SK-N-MC (cell line): ENCODE data around the gene GGT1.

Source experiments
- DNase-seq: peaks from one replicate; pipeline ENCODE4 v3.0.0-alpha.2; 2011; ENCODE audit warnings: low read depth, low spot score
- H3K27ac ChIP-seq: fragments of 200-600 bp; sonication (generic); 2 replicates; pipeline ENCODE4 v1.5.1; 2016; ENCODE audit warnings: mixed run types
- H3K36me3 ChIP-seq: fragments of 200-600 bp; sonication (generic); 2 replicates; pipeline ENCODE4 v1.6.1; 2017; ENCODE audit warnings: antibody characterized with exemption, low read length, mixed read lengths; ENCODE audit not compliant: insufficient read depth
- H3K4me3 ChIP-seq: fragments of 200-600 bp; sonication (generic); 2 replicates; pipeline ENCODE4 v1.5.1; 2016
- H3K9ac ChIP-seq: fragments of 200-600 bp; sonication (generic); 2 replicates; pipeline ENCODE4 v1.8.0; 2017; ENCODE audit warnings: mixed run types, mixed read lengths; ENCODE audit not compliant: insufficient read length
- H3K9me3 ChIP-seq: fragments of 200-600 bp; sonication (generic); 2 replicates; pipeline ENCODE4 v1.6.1; 2017; ENCODE audit warnings: low read depth, mild to moderate bottlenecking, antibody characterized with exemption, low read length, moderate library complexity, mixed read lengths
- EZH2 ChIP-seq: fragments of 200-600 bp; sonication (generic); IDR thresholded peaks from one replicate; pipeline ENCODE4 v1.6.1; 2017; ENCODE audit warnings: antibody characterized with exemption
- FOXP2 ChIP-seq: optimal IDR thresholded peaks from 2 replicates; pipeline ENCODE3; 2011; ENCODE audit warnings: mild to moderate bottlenecking, moderate library complexity; ENCODE audit not compliant: insufficient read depth; ENCODE audit errors: extremely low read length, control extremely low read depth
- POLR2AphosphoS5 ChIP-seq: IDR thresholded peaks from 2 replicates; pipeline ENCODE4 v1.6.1; 2012; ENCODE audit warnings: mild to moderate bottlenecking, low read depth, low read length, borderline replicate concordance

The GGT1 gene

GRCh38 chr22:24565077-24565476 lies 37.9 kb upstream of the GGT1 start:
- H3K9me3 ChIP-seq = no peaks in the 10 kb centered on the region
- DNase-seq = no peak
- TF ChIP-seq EZH2 (no peak), POLR2AphosphoS5 (no peak), FOXP2 (no peak)
- H3K9ac ChIP-seq = no peak overlapping the region
- H3K36me3 ChIP-seq = peaks cover 71% of the 10 kb centered on the region
- H3K27ac ChIP-seq = no peak overlapping the region
- no peak overlapping the region for H3K4me3 ChIP-seq

- Histone ChIP-seq H3K9ac (no peak overlapping the region), H3K27ac (no peak overlapping the region), H3K9me3 (no peaks in the 10 kb centered on the region), H3K4me3 (no peak overlapping the region), H3K36me3 (peaks cover 76% of the 10 kb centered on the region)
- DNase-seq = no peak
- TF ChIP-seq FOXP2 (no peak), POLR2AphosphoS5 (no peak), EZH2 (no peak)
Measured at GRCh38 chr22:24566899-24567511, 36.0 kb upstream of the GGT1 start.

- no peaks in the 10 kb centered on the region for H3K9me3 ChIP-seq
- no peak overlapping the region for H3K9ac ChIP-seq
- peaks cover 76% of the 10 kb centered on the region for H3K36me3 ChIP-seq
- H3K27ac ChIP-seq = no peak overlapping the region
- no peak for DNase-seq
- TF ChIP-seq POLR2AphosphoS5 (no peak), EZH2 (no peak), FOXP2 (no peak)
- no peak overlapping the region for H3K4me3 ChIP-seq
Measured at GRCh38 chr22:24567668-24568067, 35.3 kb upstream of the GGT1 start.

GRCh38 chr22:24571266-24571665 lies 31.7 kb upstream of the GGT1 start:
- Histone ChIP-seq H3K9me3 (no peaks in the 10 kb centered on the region), H3K4me3 (no peak overlapping the region), H3K27ac (no peak overlapping the region), H3K9ac (no peak overlapping the region), H3K36me3 (peaks cover 78% of the 10 kb centered on the region)
- DNase-seq = no peak
- TF ChIP-seq EZH2 (no peak), FOXP2 (no peak), POLR2AphosphoS5 (no peak)

GRCh38 chr22:24576778-24577177 lies 26.2 kb upstream of the GGT1 start:
- TF ChIP-seq FOXP2 (no peak), POLR2AphosphoS5 (no peak), EZH2 (no peak)
- H3K9ac ChIP-seq = no peak overlapping the region
- no peaks in the 10 kb centered on the region for H3K9me3 ChIP-seq
- H3K4me3 ChIP-seq = no peak overlapping the region
- no peak overlapping the region for H3K27ac ChIP-seq
- no peak for DNase-seq
- H3K36me3 ChIP-seq = peaks cover 34% of the 10 kb centered on the region

- Histone ChIP-seq H3K4me3 (no peak overlapping the region), H3K27ac (peak overlapping the region; percentile 25; the same call in 1 of the 2 replicates), H3K36me3 (peaks cover 16% of the 10 kb centered on the region), H3K9me3 (no peaks in the 10 kb centered on the region), H3K9ac (no peak overlapping the region)
- no peak for TF ChIP-seq EZH2
- peak; percentile 24; the same call in 1 of the 2 replicates for TF ChIP-seq POLR2AphosphoS5
- no peak for DNase-seq
Measured at GRCh38 chr22:24578355-24579257, 24.4 kb upstream of the GGT1 start.

- TF ChIP-seq FOXP2 = no peak
- TF ChIP-seq EZH2 = no peak
- H3K9ac ChIP-seq = no peak overlapping the region
- no peaks in the 10 kb centered on the region for H3K9me3 ChIP-seq
- peaks cover 9% of the 10 kb centered on the region for H3K36me3 ChIP-seq
- H3K27ac ChIP-seq = no peak overlapping the region
- H3K4me3 ChIP-seq = no peak overlapping the region
- no peak for DNase-seq
Measured at GRCh38 chr22:24579258-24579601, 23.8 kb upstream of the GGT1 start.

GRCh38 chr22:24580276-24580675 lies 22.7 kb upstream of the GGT1 start:
- no peak for DNase-seq
- Histone ChIP-seq H3K9ac (no peak overlapping the region), H3K27ac (no peak overlapping the region), H3K9me3 (no peaks in the 10 kb centered on the region), H3K4me3 (no peak overlapping the region), H3K36me3 (no peaks in the 10 kb centered on the region)
- TF ChIP-seq FOXP2 (no peak), POLR2AphosphoS5 (no peak), EZH2 (no peak)
